Peyer's patch (tissue), 4 donors: Measurements from ENCODE around the gene IGF1. TPM values are rescaled to one million over a fixed set of nuclear protein-coding genes. Genes with fewer than 3 reads are reported as not detected.

Source experiments
- DNase-seq, 3 donors: peaks; one replicate each; pipeline ENCODE4 v3.0.0-alpha.2; 2017 to 2019
- H3K27ac ChIP-seq, 4 donors: fragments of 200-600 bp; sonication (generic); one replicate each; pipeline ENCODE4 v1.5.1; 2016 to 2019
- H3K27me3 ChIP-seq, 2 donors: fragments of 200-600 bp; sonication (generic); one replicate each; pipeline ENCODE4 v1.5.1; 2019
- H3K36me3 ChIP-seq, 3 donors: fragments of 200-600 bp; sonication (generic); one replicate each; pipeline ENCODE4 v1.5.1; 2016 to 2019
- H3K4me1 ChIP-seq, 4 donors: fragments of 200-600 bp; sonication (generic); one replicate each; pipeline ENCODE4 v1.5.1; 2016 to 2019
- H3K4me3 ChIP-seq, 4 donors: fragments of 200-600 bp; sonication (generic); 1 replicate in 3 of 4; 2 replicates in 1 of 4; pipeline ENCODE4 v1.5.1; 2016 to 2019; ENCODE audit warnings: mild to moderate bottlenecking in 1 of 4
- H3K9me3 ChIP-seq, 4 donors: fragments of 200-600 bp; sonication (generic); one replicate each; pipeline ENCODE4 v1.5.1; 2016 to 2019; ENCODE audit warnings: mild to moderate bottlenecking in 1 of 4
- POLR2A ChIP-seq, 2 donors: fragments of 450-650 bp; IDR thresholded peaks; one replicate each; pipeline ENCODE4 v1.5.1; 2017; ENCODE audit warnings: antibody characterized with exemption in 2 of 2, mild to moderate bottlenecking in 2 of 2, moderate library complexity in 2 of 2
- total RNA-seq, 4 donors: library from RNA; depleted of rRNA; stranded (reverse); fragments of >200 nt; gene quantifications; one replicate each; pipeline ENCODE4 v1.1.0, GENCODE V29; 2016
- TF ChIP-seq, protein P1 (sequence below), 6 experiments: fragments of 450-650 bp in 4 of 6; fragments of 200-600 bp in 2 of 6; sonication (generic) in 1 of 6; IDR thresholded peaks; one replicate each; pipeline ENCODE4 v1.5.1; 2017 to 2019; ENCODE audit warnings: antibody characterized with exemption in 6 of 6, mild to moderate bottlenecking in 3 of 6, moderate library complexity in 1 of 6

Gene IGF1
- total RNA-seq, 4 donors from 2014 or later, result 4.0 to 21.5 (median 6.3) TPM

DNA sequence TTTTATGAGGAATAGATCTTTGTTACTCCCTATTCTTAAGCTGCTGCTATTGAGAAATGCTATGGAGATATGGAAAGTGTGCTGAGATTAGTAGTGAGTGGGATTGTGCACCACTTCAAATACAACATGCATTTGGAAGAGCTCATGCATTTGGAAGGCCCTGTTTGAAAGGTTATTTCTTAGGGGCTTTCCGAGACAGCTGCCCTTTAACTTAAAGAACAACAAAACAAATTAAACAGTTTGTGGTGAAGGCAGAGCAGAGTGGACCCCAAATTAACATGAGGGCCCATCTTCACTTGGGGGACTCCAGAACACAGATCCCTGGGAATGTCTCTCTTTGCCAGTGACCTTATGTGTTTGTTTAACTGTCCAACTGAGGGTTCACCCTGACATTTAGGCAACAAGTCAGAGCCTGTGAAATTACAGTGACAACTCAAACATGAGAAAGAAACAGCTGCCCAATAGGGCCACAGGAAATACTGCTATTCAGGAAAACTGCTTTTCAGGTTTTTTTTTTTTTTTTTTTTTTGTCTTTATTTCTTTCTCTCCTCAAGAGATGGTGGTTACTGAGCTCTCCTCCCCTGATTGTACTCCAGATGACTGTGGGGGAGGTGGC, 41.4 kb upstream of the IGF1 start:
- Histone ChIP-seq H3K9me3 (no peaks in the 10 kb centered on the region), H3K4me3 (no peak overlapping the region), H3K4me1 (no peaks in the 10 kb centered on the region), H3K36me3 (no peaks in the 10 kb centered on the region), H3K27me3 (no peaks in the 10 kb centered on the region), H3K27ac (no peak overlapping the region)
- no peak for DNase-seq
- TF ChIP-seq, protein P1, sequence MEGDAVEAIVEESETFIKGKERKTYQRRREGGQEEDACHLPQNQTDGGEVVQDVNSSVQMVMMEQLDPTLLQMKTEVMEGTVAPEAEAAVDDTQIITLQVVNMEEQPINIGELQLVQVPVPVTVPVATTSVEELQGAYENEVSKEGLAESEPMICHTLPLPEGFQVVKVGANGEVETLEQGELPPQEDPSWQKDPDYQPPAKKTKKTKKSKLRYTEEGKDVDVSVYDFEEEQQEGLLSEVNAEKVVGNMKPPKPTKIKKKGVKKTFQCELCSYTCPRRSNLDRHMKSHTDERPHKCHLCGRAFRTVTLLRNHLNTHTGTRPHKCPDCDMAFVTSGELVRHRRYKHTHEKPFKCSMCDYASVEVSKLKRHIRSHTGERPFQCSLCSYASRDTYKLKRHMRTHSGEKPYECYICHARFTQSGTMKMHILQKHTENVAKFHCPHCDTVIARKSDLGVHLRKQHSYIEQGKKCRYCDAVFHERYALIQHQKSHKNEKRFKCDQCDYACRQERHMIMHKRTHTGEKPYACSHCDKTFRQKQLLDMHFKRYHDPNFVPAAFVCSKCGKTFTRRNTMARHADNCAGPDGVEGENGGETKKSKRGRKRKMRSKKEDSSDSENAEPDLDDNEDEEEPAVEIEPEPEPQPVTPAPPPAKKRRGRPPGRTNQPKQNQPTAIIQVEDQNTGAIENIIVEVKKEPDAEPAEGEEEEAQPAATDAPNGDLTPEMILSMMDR (IDR thresholded peaks at IDR 0.05), result no peak
- TF ChIP-seq POLR2A (IDR thresholded peaks at IDR 0.05), result no peak

DNA sequence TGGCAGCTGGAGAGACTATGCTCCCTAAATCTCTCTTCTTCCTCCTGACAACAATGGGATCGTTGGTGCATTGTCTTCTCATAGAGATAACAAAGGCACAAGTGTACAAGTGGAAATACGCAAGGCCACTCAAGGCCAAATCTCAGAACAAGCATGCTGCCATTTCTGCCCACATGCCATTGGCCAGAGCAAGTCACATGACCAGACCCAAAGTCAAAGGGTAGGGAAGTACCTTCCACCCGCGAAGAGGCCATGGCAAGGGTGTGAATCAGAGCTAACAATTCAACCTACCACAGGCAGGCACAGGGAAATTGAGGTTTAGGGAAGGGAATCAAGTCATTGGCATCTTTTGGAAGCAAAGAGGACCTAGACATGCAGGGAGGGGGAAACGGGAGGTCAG, 38.5 kb upstream of the IGF1 start:
- Histone ChIP-seq H3K4me3 (no peak overlapping the region), H3K36me3 (no peaks in the 10 kb centered on the region), H3K4me1 (no peaks in the 10 kb centered on the region), H3K9me3 (no peaks in the 10 kb centered on the region), H3K27ac (no peak overlapping the region), H3K27me3 (no peaks in the 10 kb centered on the region)
- TF ChIP-seq, protein P1 (IDR thresholded peaks at IDR 0.05), result no peak
- no peak for TF ChIP-seq POLR2A (IDR thresholded peaks at IDR 0.05)
- no peak for DNase-seq

DNA sequence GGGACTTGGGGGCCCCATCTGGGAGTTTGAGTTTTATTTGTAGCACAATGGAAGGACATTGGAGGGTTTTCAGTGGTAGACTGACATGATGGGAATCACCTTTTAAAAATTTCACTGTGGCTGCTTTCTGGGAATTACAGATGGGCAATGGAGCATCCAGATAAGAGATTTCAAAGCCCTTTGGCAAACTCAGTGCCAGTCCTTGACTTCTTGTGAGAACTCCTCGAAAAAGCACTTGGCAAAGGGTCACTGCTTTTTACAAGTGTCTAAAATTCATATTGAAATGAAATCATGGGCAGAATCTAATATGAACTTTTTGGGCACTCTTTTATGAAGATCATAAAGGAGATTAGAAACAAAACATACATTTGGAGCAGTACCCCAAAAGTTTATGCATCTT, 34.3 kb upstream of the IGF1 start:
- Histone ChIP-seq H3K4me3 (no peak overlapping the region), H3K9me3 (no peaks in the 10 kb centered on the region), H3K27me3 (no peaks in the 10 kb centered on the region), H3K36me3 (no peaks in the 10 kb centered on the region), H3K4me1 (peaks cover 0 to 7% (median 0%) of the 10 kb centered on the region in 4 donors), H3K27ac (no peak overlapping the region)
- TF ChIP-seq, protein P1 (IDR thresholded peaks at IDR 0.05), result no peak
- no peak for TF ChIP-seq POLR2A (IDR thresholded peaks at IDR 0.05)
- DNase-seq, result no peak

DNA sequence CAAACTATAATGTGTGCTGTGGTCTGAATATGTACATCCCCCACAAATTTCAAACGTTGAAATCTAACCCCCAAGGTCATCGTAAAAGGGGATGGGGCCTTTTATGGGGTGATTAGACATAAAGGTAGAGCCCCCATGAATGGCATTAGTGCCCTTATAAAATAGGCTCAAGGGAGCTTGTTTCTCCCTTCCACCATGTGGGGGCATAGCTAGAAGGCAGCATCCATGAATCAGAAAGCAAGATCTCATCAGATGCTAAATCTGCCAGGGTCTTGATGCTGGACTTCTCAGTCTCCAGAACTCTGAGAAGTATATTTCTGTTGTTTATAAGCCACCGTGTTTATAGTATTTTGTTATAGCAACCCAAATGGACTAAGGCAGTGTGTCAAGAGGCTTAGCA, 33.4 kb upstream of the IGF1 start:
- Histone ChIP-seq H3K4me3 (no peak overlapping the region), H3K4me1 (peaks cover 0 to 7% (median 0%) of the 10 kb centered on the region in 4 donors), H3K36me3 (no peaks in the 10 kb centered on the region), H3K27ac (no peak overlapping the region), H3K27me3 (no peaks in the 10 kb centered on the region), H3K9me3 (no peaks in the 10 kb centered on the region)
- TF ChIP-seq, protein P1 (IDR thresholded peaks at IDR 0.05), result no peak
- no peak for TF ChIP-seq POLR2A (IDR thresholded peaks at IDR 0.05)
- no peak for DNase-seq

DNA sequence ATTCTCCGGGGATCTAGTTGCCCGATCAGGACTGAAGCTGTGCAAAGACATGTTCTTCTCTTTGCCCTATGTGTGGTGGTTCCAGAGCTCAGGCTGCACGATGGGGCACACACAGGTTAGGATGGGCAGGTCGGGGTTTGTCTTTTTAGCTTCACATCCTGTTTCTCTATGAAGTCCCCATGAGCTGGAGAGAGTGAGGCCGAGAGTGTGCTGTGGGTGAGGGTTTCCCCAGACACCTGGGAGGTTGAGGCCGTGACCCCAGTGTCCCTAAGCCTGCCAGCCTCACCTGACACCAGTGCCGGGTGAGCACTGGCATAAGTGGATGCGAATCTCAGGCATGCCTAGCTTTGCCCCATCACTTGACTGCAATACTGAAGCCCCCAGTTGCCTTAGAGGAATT, 32.9 kb upstream of the IGF1 start:
- H3K27me3 ChIP-seq, result no peaks in the 10 kb centered on the region
- no peak overlapping the region for H3K27ac ChIP-seq
- H3K36me3 ChIP-seq, result no peaks in the 10 kb centered on the region
- H3K4me1 ChIP-seq, result peaks cover 0 to 7% (median 0%) of the 10 kb centered on the region in 4 donors
- no peaks in the 10 kb centered on the region for H3K9me3 ChIP-seq
- no peak for TF ChIP-seq POLR2A (IDR thresholded peaks at IDR 0.05)
- TF ChIP-seq, protein P1 (IDR thresholded peaks at IDR 0.05), result no peak
- DNase-seq, result no peak
- no peak overlapping the region for H3K4me3 ChIP-seq

DNA sequence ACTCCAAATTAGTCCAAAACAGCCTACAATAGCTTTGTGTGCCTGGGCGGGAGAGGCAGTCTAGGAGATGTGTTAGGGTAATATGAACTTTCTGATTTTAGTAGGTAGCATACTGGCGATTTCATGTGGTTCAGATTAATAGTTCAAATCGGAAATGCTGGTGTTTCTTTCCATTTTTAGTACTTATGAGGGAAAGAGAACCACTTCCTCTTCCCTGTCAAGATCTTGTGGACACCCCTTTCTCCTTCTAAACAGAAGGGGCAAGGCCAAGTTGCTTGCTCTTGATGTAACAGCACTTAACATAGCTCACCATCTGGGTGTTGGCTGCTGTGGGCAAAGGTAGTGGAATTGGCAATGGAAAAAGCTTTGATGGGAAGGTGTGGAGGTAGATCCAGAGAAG, 32.2 kb upstream of the IGF1 start:
- H3K27ac ChIP-seq, result no peak overlapping the region
- no peaks in the 10 kb centered on the region for H3K27me3 ChIP-seq
- H3K9me3 ChIP-seq, result no peaks in the 10 kb centered on the region
- TF ChIP-seq, protein P1 (IDR thresholded peaks at IDR 0.05), result no peak
- no peak for TF ChIP-seq POLR2A (IDR thresholded peaks at IDR 0.05)
- no peaks in the 10 kb centered on the region for H3K36me3 ChIP-seq
- H3K4me1 ChIP-seq, result peaks cover 0 to 7% (median 0%) of the 10 kb centered on the region in 4 donors
- H3K4me3 ChIP-seq, result no peak overlapping the region
- no peak for DNase-seq
